Left kidney (tissue), 2 donors: ENCODE results near the gene TBCEL. TPM values are rescaled to one million over a fixed set of nuclear protein-coding genes. Genes with fewer than 3 reads are reported as not detected.

Experiments
- DNase-seq: peaks from one replicate; pipeline ENCODE4 v3.0.0-alpha.2; 2013
- polyA plus RNA-seq: library from polyadenylated mRNA; unstranded; fragments of 120-200 nt; gene quantifications from one replicate; pipeline ENCODE4 v1.2.1, GENCODE V29; 2013; ENCODE audit not compliant: insufficient read length

The TBCEL gene
- polyA plus RNA-seq, 1 donor = 28.7 TPM

DNA sequence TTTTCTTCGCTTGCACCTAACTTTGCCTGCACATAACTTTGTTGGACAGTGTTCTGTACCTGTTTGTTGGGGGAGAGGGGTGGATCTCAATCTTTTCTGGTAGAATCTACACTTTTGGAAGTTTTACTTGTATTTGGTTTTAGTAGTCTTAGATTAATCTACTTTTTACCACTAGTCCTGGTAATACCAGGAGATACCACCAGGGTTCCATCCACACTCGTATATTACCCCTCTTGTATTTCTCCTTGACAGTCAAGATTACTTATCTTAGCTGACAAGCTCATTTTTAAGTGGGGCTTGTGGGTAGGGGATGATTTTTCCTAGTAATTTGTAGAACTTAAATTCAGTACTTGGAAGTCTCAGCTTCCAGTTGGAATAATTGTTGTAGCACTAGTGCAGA, 39.8 kb downstream of the TBCEL start:
- DNase-seq = no peak

DNA sequence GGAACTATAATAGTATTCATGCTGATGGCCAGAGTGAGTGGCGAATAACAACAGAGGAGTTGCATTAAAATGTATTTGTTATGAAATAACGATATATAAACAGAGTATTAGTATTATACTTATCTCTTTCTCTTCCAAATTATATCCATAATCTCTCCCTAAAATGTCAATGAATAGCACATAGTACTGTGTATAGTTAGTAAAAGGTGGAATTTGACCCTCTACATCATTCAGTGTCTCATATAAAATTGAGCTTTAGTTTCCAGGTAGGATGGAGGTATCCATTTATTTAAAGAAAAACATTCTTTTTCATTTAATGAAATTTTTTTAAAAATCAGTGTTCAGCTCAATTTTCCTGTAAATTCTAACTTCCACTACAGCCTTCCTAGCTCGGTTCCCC, 42.7 kb downstream of the TBCEL start:
- no peak for DNase-seq

DNA sequence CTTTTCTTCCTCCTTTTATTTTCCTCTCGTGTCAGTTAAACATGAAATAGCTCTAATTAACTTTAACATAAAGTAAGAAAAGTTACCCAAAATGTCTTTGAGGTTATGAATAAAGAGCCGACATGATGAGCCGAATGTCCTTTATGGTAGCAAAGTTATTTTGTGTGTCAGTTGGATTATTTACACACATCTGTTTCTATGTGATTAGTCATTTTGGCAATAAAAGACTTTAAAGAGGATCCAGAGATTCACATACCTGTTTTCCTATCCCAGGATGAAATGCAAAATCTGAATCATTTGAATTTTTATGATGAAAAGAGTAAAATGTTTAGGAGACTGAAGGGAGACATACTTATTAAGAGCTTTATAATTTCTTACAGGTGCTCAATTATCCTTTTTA, 43.1 kb downstream of the TBCEL start:
- no peak for DNase-seq

DNA sequence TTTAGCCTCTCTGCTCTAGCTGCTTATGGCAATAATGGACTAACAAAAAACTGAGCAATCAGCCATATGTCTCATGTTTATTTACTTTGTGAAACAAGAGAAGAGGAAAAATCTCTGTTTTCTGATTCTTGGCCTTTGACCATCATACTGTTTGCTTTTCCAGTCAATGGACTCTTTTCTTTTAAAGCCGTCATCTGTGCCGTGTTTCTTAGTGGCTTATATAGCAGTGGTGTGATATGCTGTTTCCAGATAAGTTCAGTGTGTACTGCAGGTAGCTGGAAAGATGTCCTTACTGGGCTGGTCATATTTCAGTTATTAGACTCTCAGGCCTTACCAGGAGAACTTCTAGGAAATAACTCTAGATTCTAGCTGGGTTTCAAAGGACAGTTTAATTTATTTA, 43.6 kb downstream of the TBCEL start:
- DNase-seq = no peak

DNA sequence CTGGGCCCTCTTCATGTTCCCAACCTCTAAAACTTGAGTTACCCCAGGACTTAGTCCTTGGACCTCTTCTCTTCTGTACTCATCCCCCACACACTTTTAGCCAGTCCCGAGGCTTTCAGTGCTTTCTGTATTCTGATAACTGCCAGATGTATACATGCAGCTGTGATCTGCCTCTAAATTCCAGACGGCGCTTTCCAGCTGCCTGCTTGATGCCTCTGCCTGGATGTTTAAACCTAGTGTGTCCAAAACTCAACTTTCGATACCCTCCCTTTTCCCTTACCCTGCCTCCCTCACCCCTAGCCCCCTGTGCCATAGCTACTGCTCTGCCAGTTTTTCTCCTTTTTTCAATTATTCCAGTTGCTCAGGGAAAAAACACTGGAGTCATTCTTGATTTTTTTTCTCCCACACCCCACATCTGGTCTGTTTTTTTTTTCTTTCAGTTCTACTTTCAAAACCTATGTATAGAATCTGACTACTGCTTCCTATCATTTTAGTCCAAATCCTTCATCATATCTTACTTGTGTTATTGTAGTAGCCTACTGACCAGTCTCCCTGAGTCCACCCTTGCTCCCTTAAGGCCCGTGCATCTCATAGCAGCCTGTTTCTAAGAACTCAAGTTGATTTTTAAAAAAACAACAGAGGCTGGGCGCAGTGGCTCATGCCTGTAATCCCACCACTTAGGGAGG, 44.2 kb downstream of the TBCEL start:
- DNase-seq = no peak

DNA sequence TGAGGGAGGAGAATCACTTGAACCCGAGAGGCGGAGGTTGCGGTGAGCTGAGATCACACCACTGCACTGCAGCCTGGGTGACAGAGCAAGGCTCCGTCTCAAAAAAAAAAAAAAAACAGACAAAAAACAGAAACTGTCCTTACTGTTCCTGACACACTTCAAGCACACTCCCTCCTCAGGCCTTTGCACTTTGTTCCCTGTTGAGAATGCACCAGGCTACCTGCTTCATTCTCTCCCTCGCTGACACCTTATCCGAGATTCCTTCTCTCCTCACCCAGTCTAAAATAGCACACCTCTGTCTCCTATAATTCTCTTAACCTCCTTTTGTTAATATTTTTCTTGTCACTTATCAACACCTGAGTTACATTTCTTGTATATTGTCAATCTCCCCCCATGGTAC, 44.9 kb downstream of the TBCEL start:
- DNase-seq = no peak

DNA sequence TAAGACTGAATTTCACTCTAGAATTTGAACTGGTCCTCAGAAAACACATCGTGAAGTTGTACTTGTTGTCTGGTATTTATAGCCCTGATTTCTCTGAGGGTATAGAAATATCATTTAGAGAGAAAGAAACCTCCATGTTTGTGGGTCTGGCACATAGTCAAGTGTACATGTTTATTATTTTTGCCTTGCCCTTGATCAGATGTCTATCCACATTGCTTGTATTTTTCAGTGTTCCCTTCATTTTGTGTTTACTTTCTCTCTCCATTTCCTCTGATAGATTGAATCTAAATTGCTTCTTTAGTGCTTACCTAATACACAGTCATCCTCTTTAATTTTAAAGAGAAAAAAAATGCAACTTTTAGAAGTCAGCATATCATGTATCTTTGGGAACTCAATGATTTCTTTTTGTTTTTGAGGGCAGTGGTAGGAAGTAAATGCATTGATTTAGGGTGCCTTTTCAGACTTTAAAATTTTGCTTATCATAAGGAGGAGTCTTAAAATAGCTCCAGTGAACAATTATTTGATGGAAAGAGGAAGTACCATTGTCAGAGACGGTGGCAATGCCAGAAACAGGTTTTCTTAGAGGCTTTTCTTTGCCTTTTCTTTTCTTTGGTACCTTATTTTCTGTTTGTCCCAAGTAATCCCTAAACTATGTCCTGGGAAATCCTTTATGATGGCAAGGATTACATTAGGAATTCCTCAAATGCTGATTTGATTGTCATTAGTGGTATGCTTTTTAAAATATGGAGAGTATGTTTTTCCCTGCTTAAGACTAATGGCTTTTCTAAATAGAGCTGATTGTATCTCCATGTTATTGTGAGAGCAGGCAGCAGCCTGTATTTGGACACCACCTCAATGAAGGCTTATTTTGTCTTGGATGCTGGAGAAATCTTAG, 47.3 kb downstream of the TBCEL start:
- DNase-seq = no peak

DNA sequence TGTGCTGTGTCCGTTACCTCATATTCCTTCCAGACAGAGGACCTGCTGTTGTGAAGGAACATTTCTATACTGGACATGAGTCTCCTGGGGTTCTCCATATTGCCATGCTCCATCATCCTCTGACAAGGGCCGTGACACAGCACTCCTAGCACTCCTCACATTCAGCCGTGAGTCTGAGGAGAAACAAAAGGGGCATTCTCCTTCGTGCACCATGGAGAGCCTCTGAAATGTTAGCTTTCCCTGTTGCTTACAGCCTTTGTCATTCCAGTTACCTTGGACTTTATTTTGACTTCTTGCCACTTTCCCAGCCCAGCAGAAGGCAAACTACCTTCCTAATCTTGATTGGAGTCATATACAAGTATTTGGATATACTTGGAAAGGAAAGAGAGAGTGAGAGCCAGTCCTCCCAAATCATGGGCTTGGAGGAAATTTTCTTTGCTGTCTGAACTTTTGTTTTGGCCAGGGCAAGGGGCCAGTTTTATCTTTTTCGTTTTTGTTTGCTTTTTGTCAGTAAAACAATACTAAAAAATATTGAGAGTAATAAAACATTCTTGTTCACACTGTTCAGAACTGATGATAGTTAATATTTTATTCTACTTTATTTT, 48.0 kb downstream of the TBCEL start:
- DNase-seq = no peak

DNA sequence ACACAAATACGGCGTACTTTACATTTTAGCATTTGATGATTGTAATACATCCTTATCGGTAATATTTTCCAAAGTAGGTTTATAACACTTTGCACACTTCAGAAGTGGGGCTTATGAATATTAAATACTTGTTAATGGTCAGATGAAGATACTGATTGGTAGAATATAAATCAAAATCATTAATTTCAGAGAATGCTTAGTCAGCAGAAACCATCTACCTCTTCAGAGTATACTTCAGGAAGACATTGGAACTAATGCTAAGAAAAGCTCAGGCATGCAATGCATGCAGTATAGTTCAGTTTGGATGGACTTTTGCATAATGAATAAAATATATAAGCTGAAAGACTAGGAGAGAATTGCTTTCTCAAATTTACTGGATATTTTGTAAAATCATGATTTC, 57.4 kb downstream of the TBCEL start:
- no peak for DNase-seq

DNA sequence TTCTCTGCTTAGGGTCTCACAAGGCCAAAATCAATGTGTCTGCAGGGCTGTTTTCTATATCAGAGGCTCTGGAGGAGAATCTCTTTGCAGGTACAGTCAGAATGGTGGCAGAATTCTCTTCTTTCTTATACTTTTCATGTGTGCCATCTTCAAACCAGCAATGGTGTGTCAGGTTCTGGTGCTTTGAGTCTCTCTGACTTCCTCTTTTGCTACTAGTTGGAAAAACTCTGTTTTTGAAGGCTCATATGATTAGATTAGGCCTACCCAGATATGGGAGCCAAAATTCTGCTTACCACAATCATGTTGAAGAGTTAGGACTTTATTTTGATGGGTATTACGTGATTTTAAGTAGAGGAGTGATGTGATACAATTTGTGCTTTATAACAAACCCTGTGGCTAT, 58.3 kb downstream of the TBCEL start:
- DNase-seq = no peak

DNA sequence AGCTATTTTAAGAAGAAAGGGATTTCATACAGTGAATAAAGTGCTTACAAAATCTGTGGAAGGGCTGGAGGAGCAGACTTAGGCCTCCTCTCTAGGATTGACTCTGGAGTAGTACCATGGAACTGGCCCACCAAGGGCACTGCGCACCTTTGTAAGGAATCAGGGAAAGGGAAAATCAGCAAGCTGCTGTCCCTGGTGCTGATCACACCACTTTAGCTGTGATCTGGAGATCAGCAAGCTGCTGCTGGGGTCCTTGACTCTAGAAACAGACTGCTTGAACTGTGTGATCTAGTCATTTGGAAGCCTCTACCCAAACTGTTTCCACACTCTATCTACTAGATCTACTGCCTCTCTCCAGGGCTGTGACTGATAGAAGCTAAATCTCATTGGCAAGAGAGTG, 58.8 kb downstream of the TBCEL start:
- DNase-seq = peak; percentile 65

DNA sequence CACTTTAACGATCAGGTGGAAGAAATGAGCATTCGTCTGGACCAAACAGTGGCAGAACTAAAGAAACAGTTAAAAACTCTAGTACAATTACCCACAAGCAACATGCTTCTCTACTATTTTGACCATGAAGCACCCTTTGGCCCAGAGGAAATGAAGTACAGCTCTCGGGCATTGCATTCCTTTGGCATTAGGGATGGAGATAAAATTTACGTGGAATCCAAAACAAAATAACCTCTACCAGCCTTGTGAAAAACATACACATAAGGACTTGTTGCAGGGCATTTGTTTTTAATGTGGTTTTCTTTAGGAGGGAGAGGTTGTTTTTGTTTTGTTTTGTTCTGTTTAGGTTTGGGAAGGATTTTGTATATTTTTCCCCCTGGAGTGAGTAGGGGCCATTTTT, 63.0 kb downstream of the TBCEL start:
- DNase-seq = no peak

DNA sequence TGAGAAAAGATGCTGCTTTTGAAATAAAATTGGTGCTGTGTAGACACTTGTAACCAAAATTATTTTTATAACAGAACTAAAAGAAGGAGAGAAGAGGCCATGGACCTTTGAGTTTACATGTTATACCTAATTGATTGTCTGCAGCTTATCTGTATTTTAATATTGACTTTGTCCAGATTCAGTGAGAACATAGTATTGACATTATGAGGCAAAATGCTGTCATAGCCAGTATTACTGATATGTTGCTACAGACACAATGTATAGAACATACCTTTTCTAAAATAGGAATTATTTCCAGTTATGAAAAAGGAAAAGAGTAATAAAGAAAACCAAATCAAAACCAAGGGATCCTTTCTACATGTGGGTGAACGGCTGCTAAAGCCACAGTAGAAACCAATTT, 65.7 kb downstream of the TBCEL start:
- no peak for DNase-seq

DNA sequence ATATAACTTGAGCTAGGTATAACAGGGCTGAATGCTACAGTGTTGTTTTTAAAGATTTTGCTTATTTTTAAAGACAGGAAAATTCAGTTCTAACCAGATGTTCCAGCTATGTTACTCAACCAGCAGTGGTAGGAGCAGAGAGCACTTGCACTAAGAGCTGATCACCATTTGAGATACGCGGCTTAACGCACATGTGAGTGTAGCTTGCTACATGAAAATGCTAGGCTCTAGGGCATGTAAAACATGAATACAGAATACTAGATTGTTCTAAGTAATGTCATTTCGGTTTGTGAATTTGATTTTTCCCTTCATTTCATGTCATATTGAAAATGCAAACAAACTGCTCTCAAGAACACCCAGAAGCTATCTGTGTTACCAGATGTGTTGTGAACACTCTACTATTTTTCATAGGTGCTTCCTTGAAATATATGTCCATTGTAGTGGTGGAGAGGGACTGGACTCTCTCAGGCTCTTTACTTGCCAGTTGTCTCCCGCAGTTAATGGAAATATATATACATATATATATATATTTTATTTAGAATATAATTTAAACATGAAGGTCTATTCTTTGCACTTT, 66.3 kb downstream of the TBCEL start:
- no peak for DNase-seq

DNA sequence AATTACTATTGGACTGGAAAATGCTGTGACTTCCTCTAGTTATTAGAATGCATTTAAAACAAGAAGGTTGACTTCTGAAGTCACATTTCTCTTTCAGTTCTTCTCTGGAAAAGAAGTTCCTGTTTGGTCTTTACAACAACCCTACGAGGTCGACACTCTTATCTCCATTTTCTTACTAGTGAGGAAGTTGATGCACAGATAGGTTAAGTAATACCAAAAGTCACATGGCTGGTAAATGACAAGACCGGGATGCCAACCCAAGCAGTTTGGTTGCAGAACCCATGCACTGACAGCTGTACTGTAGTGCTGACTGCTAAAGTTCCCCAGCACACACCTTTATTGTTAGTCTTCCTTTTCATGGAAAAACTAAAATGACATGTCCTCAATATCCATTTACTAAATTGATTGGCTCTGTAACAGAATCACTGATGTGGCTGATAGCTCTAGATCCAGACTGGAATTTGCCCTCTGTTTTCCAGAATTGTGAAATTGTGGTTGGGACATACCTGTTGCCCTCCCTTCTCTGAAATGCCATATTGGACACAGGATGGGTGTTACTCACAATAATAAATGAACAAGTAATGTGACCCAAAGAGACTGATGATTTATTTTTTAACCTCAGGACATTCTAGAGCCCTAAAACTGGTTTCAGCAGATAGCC, 67.7 kb downstream of the TBCEL start:
- DNase-seq = no peak

DNA sequence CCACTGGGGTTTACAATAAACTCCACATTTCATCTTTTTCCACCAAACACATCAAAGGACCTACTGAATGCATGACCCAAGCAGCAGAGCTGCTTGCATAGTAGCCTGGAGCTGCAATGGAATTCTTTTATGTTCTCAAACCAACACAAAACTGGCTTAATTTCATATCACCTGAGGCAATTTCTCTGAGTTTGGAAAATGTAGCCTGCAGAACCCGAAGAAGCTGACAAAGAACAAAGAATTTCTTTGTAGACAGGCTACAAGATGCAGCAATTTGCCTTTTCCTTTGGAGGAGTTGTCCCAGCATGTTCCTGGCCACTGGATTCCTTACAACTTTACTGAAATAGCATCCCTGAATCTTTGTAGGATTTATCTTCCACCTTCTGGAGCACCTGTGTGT, 71.7 kb downstream of the TBCEL start:
- no peak for DNase-seq

DNA sequence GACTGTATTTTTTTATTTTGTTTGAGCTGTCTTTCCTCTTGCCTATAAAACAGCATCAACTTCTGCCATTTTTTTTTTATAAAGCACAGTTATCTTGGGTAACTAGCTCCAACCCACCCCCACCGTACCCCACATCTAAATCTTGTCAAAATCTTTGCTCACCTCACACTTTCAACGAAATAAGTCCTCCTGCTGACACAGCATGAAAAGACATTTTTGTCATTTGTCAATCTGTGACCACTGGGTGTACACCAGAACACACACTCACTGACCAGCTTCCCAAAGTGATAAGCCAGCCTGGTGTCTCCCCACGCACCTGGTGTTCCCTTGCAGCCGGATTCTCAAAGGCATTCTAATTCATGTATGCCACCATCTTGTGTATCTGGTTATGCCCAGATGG, 75.5 kb downstream of the TBCEL start:
- no peak for DNase-seq

DNA sequence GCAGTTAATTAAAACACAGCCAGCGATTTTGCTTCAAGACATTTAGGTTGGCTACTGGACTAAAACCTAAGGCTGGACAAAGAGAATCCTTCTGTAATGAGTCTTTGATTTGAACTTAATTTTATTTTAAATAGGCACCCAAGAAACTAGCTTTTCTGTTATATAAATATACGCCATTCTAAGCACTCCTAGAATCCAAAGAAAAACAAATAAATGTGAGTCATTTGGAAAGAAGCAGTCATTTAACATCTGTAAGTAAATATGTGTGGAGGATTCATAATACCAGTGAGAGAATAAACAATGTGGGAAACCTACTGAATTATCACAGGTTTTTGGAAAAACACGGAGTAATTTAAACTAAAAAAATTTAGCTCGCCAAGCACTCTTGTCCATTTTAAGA, 76.0 kb downstream of the TBCEL start:
- DNase-seq = no peak

DNA sequence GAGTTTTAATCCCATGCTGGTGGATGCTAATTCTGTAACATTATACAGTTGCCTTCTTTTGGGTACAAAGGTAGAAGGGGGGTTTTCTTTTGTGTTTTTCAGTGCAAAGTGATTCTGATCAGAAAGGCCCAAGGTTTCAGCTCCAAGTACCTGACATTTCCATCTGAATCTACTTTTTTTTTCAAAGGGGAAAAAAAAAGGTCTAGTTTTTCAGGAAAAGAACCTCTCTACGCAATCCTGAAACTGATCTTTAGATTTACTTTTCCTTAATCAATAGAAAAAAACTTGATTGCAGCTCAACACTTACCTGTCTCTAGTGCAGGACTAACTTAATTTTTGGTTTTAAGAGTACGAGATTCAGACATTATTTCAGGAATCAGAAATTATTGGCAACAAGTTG, 77.0 kb downstream of the TBCEL start, which contains the start of gene TECTA:
Gene TECTA (plus strand): TSS at position 301 of the 400 bp plus-strand sequence. CDS start 1,423 bp downstream, outside the sequence.
- DNase-seq = no peak

DNA sequence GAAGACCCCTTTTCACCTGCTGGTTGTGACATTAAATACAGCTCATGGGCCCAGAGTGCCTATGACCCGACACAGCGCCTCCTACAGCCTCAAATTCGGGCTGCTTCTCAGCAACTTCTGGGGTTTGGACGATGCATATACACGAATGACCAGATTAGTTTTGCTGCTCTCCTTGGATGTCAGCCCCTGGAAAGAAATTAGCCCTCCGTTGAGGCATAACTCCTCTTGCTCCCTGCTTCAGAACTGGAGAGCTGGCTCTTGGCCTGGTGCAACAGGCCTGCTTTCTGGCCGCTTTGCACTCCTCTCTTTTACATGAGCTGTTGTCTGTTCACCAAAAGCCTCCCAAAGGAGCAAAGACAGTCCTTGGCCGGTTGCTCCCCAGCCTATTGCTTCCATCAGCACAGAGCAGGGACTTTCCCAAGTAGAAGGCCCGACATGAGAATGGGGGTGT, 80.4 kb downstream of the TBCEL start:
- DNase-seq = no peak

DNA sequence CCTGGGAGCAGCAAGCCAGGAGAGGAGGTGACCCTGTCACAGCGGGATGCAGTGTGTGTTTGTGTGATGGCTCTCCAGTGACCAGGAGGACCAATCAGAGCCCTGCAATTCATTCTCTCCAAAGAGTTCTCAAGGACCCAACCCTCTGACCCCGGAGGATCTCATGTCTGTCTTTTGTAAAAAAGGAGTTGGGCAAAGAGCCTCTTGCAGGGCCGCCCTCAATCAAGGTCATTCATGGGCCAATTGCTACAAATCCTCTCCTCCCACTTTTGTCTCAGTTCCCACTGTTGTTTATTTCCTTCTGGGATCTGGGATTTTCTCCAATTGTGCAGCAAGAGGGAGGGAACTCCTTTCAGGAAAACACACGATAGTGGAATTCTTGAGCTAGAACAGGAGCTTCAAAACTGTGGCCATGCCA, 81.2 kb downstream of the TBCEL start:
- DNase-seq = peak; percentile 34
